Keratinocyte (primary cell): ENCODE measurements around the gene SPON1. TPM values are rescaled to one million over a fixed set of nuclear protein-coding genes. Genes with fewer than 3 reads are reported as not detected.

ENCODE experiments used
- DNase-seq: peaks from one replicate; pipeline ENCODE4 v3.0.0-alpha.2; 2011; ENCODE audit warnings: low read depth, missing footprints, low spot score
- FAIRE-seq: peaks from 2 replicates; lab custom pipeline; 2011; peaks lifted over from hg19 to GRCh38; lab: Jason Lieb, UNC
- H2AFZ ChIP-seq: 2 replicates; pipeline ENCODE4 v1.6.0; 2012; ENCODE audit warnings: low read length, control low read depth, inconsistent platforms; ENCODE audit not compliant: control insufficient read depth
- H3K27ac ChIP-seq: 2 replicates; pipeline ENCODE4 v1.5.1; 2011; ENCODE audit warnings: low read length; ENCODE audit not compliant: control insufficient read depth, insufficient read depth
- H3K27me3 ChIP-seq: 3 replicates; pipeline ENCODE4 v1.6.0; 2011; ENCODE audit warnings: low read length; ENCODE audit not compliant: control insufficient read depth, insufficient read depth; ENCODE audit errors: extremely low read depth
- H3K36me3 ChIP-seq, 2 experiments: 2 replicates in 1 of 2; 3 replicates in 1 of 2; pipeline ENCODE4 v1.5.1; 2011; ENCODE audit warnings: low read length in 2 of 2, mild to moderate bottlenecking in 1 of 2; ENCODE audit not compliant: control insufficient read depth in 2 of 2, insufficient read depth in 2 of 2; ENCODE audit errors: extremely low read depth in 1 of 2
- H3K4me1 ChIP-seq: 3 replicates; pipeline ENCODE4 v1.5.1; 2011; ENCODE audit warnings: low read length; ENCODE audit not compliant: control insufficient read depth, insufficient read depth; ENCODE audit errors: extremely low read depth
- H3K4me2 ChIP-seq: 3 replicates; pipeline ENCODE4 v1.6.0; 2011; ENCODE audit warnings: low read depth, low read length; ENCODE audit not compliant: control insufficient read depth, insufficient read depth; ENCODE audit errors: extremely low read depth
- H3K4me3 ChIP-seq, 3 experiments: fragments of 200-600 bp in 1 of 3; sonication (generic) in 1 of 3; 2 replicates in 2 of 3; 3 replicates in 1 of 3; pipeline ENCODE4 v1.5.1; 2011 to 2016; ENCODE audit warnings: low read length in 3 of 3, mild to moderate bottlenecking in 3 of 3, control low read depth in 2 of 3, inconsistent platforms in 1 of 3, low read depth in 1 of 3, mixed read lengths in 1 of 3, mixed run types in 1 of 3, moderate library complexity in 1 of 3; ENCODE audit not compliant: control insufficient read depth in 2 of 3, insufficient read depth in 2 of 3; ENCODE audit errors: extremely low read depth in 1 of 3
- H3K79me2 ChIP-seq: 2 replicates; pipeline ENCODE4 v1.6.0; 2012; ENCODE audit warnings: low read length; ENCODE audit not compliant: control insufficient read depth, insufficient read depth
- H3K9ac ChIP-seq: 3 replicates; pipeline ENCODE4 v1.6.0; 2011; ENCODE audit warnings: low read length; ENCODE audit not compliant: control insufficient read depth, insufficient read depth; ENCODE audit errors: extremely low read depth
- H3K9me1 ChIP-seq: 3 replicates; pipeline ENCODE4 v1.6.0; 2011; ENCODE audit warnings: low read length; ENCODE audit not compliant: control insufficient read depth, insufficient read depth; ENCODE audit errors: extremely low read depth
- H3K9me3 ChIP-seq: 2 replicates; pipeline ENCODE4 v1.5.1; 2012; ENCODE audit warnings: low read depth, low read length; ENCODE audit not compliant: control insufficient read depth
- H4K20me1 ChIP-seq: 3 replicates; pipeline ENCODE4 v1.6.0; 2011; ENCODE audit warnings: low read length; ENCODE audit not compliant: control insufficient read depth, insufficient read depth; ENCODE audit errors: extremely low read depth
- EZH2 ChIP-seq: IDR thresholded peaks from one replicate; pipeline ENCODE4 v1.6.1; 2012; ENCODE audit warnings: inconsistent platforms, mild to moderate bottlenecking, low read length, moderate library complexity
- dilution Hi-C: fragments of 300-500 bp; cut with MboI; formaldehyde crosslinking; loops from one replicate; pipeline ENCODE4 v1.7.0; 2020; ENCODE audit warnings: low sequenced_read_pairs; ENCODE audit not compliant: extremely low pct_ligation_motif_present
- polyA plus RNA-seq, 5 experiments: library from polyadenylated mRNA; depleted of rRNA in 3 of 5; stranded (reverse) in 3 of 5; stranded (forward) in 1 of 5; unstranded in 1 of 5; fragments of >200 nt; gene quantifications; 1 replicate in 1 of 5; 2 replicates in 3 of 5; 3 replicates in 1 of 5; pipeline versions ENCODE4 v1.2.1 to v1.2.3, GENCODE V29; 2011 to 2012; ENCODE audit warnings: missing spikeins in 2 of 5, low read depth in 1 of 5, low replicate concordance in 1 of 5
- TF ChIP-seq, protein P1 (sequence below), 3 experiments: IDR thresholded peaks in 1 of 3; conservative IDR thresholded peaks in 1 of 3; optimal IDR thresholded peaks in 1 of 3; 2 replicates in 2 of 3; 3 replicates in 1 of 3; pipeline versions ENCODE3 to v1.5.1; 2011; ENCODE audit warnings: low read length in 3 of 3, mild to moderate bottlenecking in 3 of 3, moderate library complexity in 2 of 3, control low read depth in 1 of 3, inconsistent platforms in 1 of 3; ENCODE audit not compliant: insufficient read depth in 2 of 3; ENCODE audit errors: extremely low read depth in 1 of 3

SPON1 gene
- polyA plus RNA-seq, 1 donor (not counting 4 experiments of a cell fraction or from before 2014, with no cell fraction given) = not detected

DNA sequence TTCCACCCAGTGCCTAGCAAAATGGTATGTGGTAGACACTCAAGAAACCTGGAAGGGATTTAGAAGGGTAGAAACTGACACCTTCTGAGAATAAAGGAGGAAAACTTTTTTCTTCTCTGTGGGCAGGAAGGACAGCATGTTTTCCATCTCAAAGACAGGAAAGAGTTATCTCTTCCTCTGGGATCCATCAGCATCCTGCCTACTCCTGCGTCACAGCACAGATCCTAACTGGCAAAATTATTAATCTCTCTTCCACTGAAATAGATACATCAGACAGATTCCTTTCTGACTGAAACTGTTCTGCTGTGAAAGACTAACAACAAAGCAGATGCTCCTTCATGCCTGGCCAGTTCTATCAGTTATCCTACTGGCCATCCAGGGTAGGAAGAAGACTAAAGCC is 147.2 kb downstream of the SPON1 start:
- TF ChIP-seq, protein P1, sequence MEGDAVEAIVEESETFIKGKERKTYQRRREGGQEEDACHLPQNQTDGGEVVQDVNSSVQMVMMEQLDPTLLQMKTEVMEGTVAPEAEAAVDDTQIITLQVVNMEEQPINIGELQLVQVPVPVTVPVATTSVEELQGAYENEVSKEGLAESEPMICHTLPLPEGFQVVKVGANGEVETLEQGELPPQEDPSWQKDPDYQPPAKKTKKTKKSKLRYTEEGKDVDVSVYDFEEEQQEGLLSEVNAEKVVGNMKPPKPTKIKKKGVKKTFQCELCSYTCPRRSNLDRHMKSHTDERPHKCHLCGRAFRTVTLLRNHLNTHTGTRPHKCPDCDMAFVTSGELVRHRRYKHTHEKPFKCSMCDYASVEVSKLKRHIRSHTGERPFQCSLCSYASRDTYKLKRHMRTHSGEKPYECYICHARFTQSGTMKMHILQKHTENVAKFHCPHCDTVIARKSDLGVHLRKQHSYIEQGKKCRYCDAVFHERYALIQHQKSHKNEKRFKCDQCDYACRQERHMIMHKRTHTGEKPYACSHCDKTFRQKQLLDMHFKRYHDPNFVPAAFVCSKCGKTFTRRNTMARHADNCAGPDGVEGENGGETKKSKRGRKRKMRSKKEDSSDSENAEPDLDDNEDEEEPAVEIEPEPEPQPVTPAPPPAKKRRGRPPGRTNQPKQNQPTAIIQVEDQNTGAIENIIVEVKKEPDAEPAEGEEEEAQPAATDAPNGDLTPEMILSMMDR (optimal IDR thresholded peaks at IDR 0.05 in 1 of 3, IDR thresholded peaks at IDR 0.05 in 1 of 3, conservative IDR thresholded peaks at IDR 0.05 in 1 of 3; ENCODE audit: extremely low read depth in 1 of 3, insufficient read depth in 2 of 3, low read length in 3 of 3) = no peak
- TF ChIP-seq EZH2 = no peak
- no peak overlapping the region for H3K4me2 ChIP-seq
- no peaks in the 10 kb centered on the region for H3K79me2 ChIP-seq
- peaks cover 4% of the 10 kb centered on the region for H3K27me3 ChIP-seq
- H3K9ac ChIP-seq = no peak overlapping the region
- H3K27ac ChIP-seq = no peak overlapping the region
- DNase-seq (no peak), FAIRE-seq (no peak)
- no peaks in the 10 kb centered on the region for H3K4me1 ChIP-seq
- H3K36me3 ChIP-seq = no peaks in the 10 kb centered on the region
- no peaks in the 10 kb centered on the region for H3K9me3 ChIP-seq
- no peak overlapping the region for H3K4me3 ChIP-seq
- dilution Hi-C loops = no loop called here
- H3K9me1 ChIP-seq = no peaks in the 10 kb centered on the region
- no peaks in the 10 kb centered on the region for H4K20me1 ChIP-seq
- H2AFZ ChIP-seq = no peak overlapping the region

DNA sequence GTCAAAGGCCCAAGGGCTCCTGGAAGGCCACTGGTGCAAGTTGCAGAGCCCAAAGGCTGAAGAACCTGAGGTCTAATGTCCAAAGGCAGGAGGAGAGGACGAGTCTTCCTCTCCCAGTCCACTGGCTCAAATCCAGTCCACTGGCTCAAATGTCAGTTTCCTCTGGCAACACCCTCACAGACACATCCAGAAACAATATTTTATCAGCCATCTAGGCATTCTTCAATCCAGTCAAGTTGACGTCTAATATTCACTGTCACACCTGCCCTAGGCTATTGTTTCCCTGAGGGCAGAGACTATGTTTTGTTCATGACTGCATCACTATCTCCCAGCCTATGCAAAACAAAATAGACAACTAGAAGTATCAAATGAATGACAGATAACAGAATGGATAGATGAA is 148.1 kb downstream of the SPON1 start:
- H3K36me3 ChIP-seq = no peaks in the 10 kb centered on the region
- peaks cover 4% of the 10 kb centered on the region for H3K27me3 ChIP-seq
- TF ChIP-seq EZH2 = no peak
- TF ChIP-seq, protein P1 (optimal IDR thresholded peaks at IDR 0.05 in 1 of 3, IDR thresholded peaks at IDR 0.05 in 1 of 3, conservative IDR thresholded peaks at IDR 0.05 in 1 of 3; ENCODE audit: extremely low read depth in 1 of 3, insufficient read depth in 2 of 3, low read length in 3 of 3) = no peak
- dilution Hi-C loops = no loop called here
- H3K79me2 ChIP-seq = no peaks in the 10 kb centered on the region
- H3K4me1 ChIP-seq = no peaks in the 10 kb centered on the region
- H3K9me3 ChIP-seq = no peaks in the 10 kb centered on the region
- no peaks in the 10 kb centered on the region for H4K20me1 ChIP-seq
- no peak overlapping the region for H3K27ac ChIP-seq
- H3K4me3 ChIP-seq = no peak overlapping the region
- FAIRE-seq (no peak), DNase-seq (no peak)
- no peak overlapping the region for H3K4me2 ChIP-seq
- H2AFZ ChIP-seq = no peak overlapping the region
- H3K9me1 ChIP-seq = no peaks in the 10 kb centered on the region
- no peak overlapping the region for H3K9ac ChIP-seq
